Neural progenitor cell (in vitro differentiated cells): ENCODE results near the gene SMC4. TPM values are rescaled to one million over a fixed set of nuclear protein-coding genes. Genes with fewer than 3 reads are reported as not detected.

Source experiments
- DNase-seq: peaks from one replicate; pipeline ENCODE4 v3.0.0-alpha.2; 2016; ENCODE audit warnings: low spot score
- H2AFZ ChIP-seq: fragments of 200-600 bp; sonication (generic); replicated peaks from 2 replicates; pipeline ENCODE4 v1.6.1; 2016; ENCODE audit warnings: antibody characterized with exemption
- H3F3A ChIP-seq: fragments of 200-600 bp; sonication (generic); 2 replicates; pipeline ENCODE4 v1.6.1; 2016; ENCODE audit warnings: antibody characterized with exemption, low read depth
- H3K27ac ChIP-seq: fragments of 200-600 bp; sonication (generic); 2 replicates; pipeline ENCODE4 v1.5.1; 2016; ENCODE audit warnings: mild to moderate bottlenecking
- H3K27me3 ChIP-seq: fragments of 200-600 bp; sonication (generic); 2 replicates; pipeline ENCODE4 v1.6.1; 2016; ENCODE audit warnings: mild to moderate bottlenecking, moderate library complexity
- H3K36me3 ChIP-seq: fragments of 200-600 bp; sonication (generic); 2 replicates; pipeline ENCODE4 v1.5.1; 2016
- H3K4me1 ChIP-seq: fragments of 200-600 bp; sonication (generic); 2 replicates; pipeline ENCODE4 v1.6.1; 2016; ENCODE audit warnings: mixed run types
- H3K4me2 ChIP-seq: fragments of 200-600 bp; sonication (generic); 2 replicates; pipeline ENCODE4 v1.6.1; 2016
- H3K4me3 ChIP-seq: fragments of 200-600 bp; sonication (generic); 2 replicates; pipeline ENCODE4 v1.5.1; 2016
- H3K79me2 ChIP-seq: fragments of 200-600 bp; sonication (generic); 2 replicates; pipeline ENCODE4 v1.6.1; 2016; ENCODE audit warnings: low read depth
- H3K9ac ChIP-seq: fragments of 200-600 bp; sonication (generic); 2 replicates; pipeline ENCODE4 v1.6.1; 2016
- H3K9me3 ChIP-seq: fragments of 200-600 bp; sonication (generic); 2 replicates; pipeline ENCODE4 v1.5.1; 2016; ENCODE audit warnings: low read depth
- H4K20me1 ChIP-seq: fragments of 200-600 bp; sonication (generic); 2 replicates; pipeline ENCODE4 v1.6.1; 2016; ENCODE audit warnings: low read depth
- H3K27ac Mint-ChIP-seq: 3 replicates; pipeline ENCODE4 v1.8.0; 2021; ENCODE audit warnings: mixed read lengths
- H3K27me3 Mint-ChIP-seq: 2 replicates; pipeline ENCODE4 v1.8.0; 2022; ENCODE audit warnings: low read depth, mild to moderate bottlenecking, inconsistent platforms, moderate library complexity, mixed read lengths; ENCODE audit not compliant: insufficient read depth
- H3K36me3 Mint-ChIP-seq: 3 replicates; pipeline ENCODE4 v1.8.0; 2021; ENCODE audit warnings: mixed read lengths
- H3K4me1 Mint-ChIP-seq: 3 replicates; pipeline ENCODE4 v1.8.0; 2021; ENCODE audit warnings: mixed read lengths
- H3K4me3 Mint-ChIP-seq: 3 replicates; pipeline ENCODE4 v1.8.0; 2021; ENCODE audit warnings: mild to moderate bottlenecking, moderate library complexity, mixed read lengths
- H3K9me3 Mint-ChIP-seq: 3 replicates; pipeline ENCODE4 v1.8.0; 2020; ENCODE audit warnings: mixed read lengths
- EZH2 ChIP-seq: fragments of 200-600 bp; sonication (generic); IDR thresholded peaks from 2 replicates; pipeline ENCODE4 v1.6.1; 2017; ENCODE audit warnings: antibody characterized with exemption, mild to moderate bottlenecking, moderate library complexity
- EZH2phosphoT487 ChIP-seq: fragments of 200-600 bp; sonication (generic); IDR thresholded peaks from 2 replicates; pipeline ENCODE4 v1.6.1; 2017; ENCODE audit warnings: antibody characterized with exemption
- total RNA-seq: library from RNA; depleted of rRNA; stranded (reverse); fragments of >200 nt; gene quantifications from 2 replicates; pipeline ENCODE4 v1.2.3, GENCODE V29; 2015; ENCODE audit warnings: low replicate concordance
- TF ChIP-seq, protein P1 (sequence below): fragments of 200-600 bp; sonication (generic); IDR thresholded peaks from 2 replicates; pipeline ENCODE4 v1.5.1; 2017; ENCODE audit warnings: antibody characterized with exemption, mild to moderate bottlenecking

Gene SMC4
- total RNA-seq, 1 donor from 2014 or later = 382 TPM

- no peaks in the 10 kb centered on the region for H3K4me1 Mint-ChIP-seq
- H3K27me3 Mint-ChIP-seq = no peaks in the 10 kb centered on the region
- Histone ChIP-seq H3F3A (no peaks in the 10 kb centered on the region), H3K4me2 (no peak overlapping the region), H3K9me3 (no peaks in the 10 kb centered on the region), H3K4me1 (no peaks in the 10 kb centered on the region), H4K20me1 (no peaks in the 10 kb centered on the region), H3K9ac (no peak overlapping the region), H3K27me3 (no peaks in the 10 kb centered on the region), H3K4me3 (no peak overlapping the region), H3K36me3 (no peaks in the 10 kb centered on the region), H2AFZ (no peak overlapping the region), H3K79me2 (no peaks in the 10 kb centered on the region), H3K27ac (no peak overlapping the region)
- H3K36me3 Mint-ChIP-seq = no peaks in the 10 kb centered on the region
- no peak for TF ChIP-seq EZH2
- no peak for TF ChIP-seq EZH2phosphoT487
- TF ChIP-seq, protein P1, sequence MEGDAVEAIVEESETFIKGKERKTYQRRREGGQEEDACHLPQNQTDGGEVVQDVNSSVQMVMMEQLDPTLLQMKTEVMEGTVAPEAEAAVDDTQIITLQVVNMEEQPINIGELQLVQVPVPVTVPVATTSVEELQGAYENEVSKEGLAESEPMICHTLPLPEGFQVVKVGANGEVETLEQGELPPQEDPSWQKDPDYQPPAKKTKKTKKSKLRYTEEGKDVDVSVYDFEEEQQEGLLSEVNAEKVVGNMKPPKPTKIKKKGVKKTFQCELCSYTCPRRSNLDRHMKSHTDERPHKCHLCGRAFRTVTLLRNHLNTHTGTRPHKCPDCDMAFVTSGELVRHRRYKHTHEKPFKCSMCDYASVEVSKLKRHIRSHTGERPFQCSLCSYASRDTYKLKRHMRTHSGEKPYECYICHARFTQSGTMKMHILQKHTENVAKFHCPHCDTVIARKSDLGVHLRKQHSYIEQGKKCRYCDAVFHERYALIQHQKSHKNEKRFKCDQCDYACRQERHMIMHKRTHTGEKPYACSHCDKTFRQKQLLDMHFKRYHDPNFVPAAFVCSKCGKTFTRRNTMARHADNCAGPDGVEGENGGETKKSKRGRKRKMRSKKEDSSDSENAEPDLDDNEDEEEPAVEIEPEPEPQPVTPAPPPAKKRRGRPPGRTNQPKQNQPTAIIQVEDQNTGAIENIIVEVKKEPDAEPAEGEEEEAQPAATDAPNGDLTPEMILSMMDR = no peak
- H3K4me3 Mint-ChIP-seq = no peak overlapping the region
- peaks cover 21% of the 10 kb centered on the region for H3K9me3 Mint-ChIP-seq
- no peak for DNase-seq
- no peak overlapping the region for H3K27ac Mint-ChIP-seq
These were observed 74.5 kb downstream of the SMC4 start for GRCh38 chr3:160473978-160474377.

GRCh38 chr3:160474416-160474838, 75.0 kb downstream of the SMC4 start:
- H3K4me3 Mint-ChIP-seq = no peak overlapping the region
- H3K4me1 Mint-ChIP-seq = no peaks in the 10 kb centered on the region
- Histone ChIP-seq H3K4me3 (no peak overlapping the region), H3K27me3 (no peaks in the 10 kb centered on the region), H3K9ac (no peak overlapping the region), H3K4me2 (no peak overlapping the region), H3F3A (no peaks in the 10 kb centered on the region), H3K36me3 (no peaks in the 10 kb centered on the region), H3K4me1 (no peaks in the 10 kb centered on the region), H3K79me2 (no peaks in the 10 kb centered on the region), H2AFZ (no peak overlapping the region), H3K9me3 (no peaks in the 10 kb centered on the region), H3K27ac (no peak overlapping the region), H4K20me1 (no peaks in the 10 kb centered on the region)
- H3K27ac Mint-ChIP-seq = no peak overlapping the region
- DNase-seq = no peak
- no peaks in the 10 kb centered on the region for H3K27me3 Mint-ChIP-seq
- TF ChIP-seq, protein P1 = no peak
- TF ChIP-seq EZH2phosphoT487 = no peak
- no peak for TF ChIP-seq EZH2
- peaks cover 18% of the 10 kb centered on the region for H3K9me3 Mint-ChIP-seq
- H3K36me3 Mint-ChIP-seq = no peaks in the 10 kb centered on the region

GRCh38 chr3:160475153-160475552, 75.7 kb downstream of the SMC4 start:
- Histone ChIP-seq H3K27me3 (no peaks in the 10 kb centered on the region), H4K20me1 (no peaks in the 10 kb centered on the region), H3K36me3 (no peaks in the 10 kb centered on the region), H3K9ac (no peak overlapping the region), H3K27ac (no peak overlapping the region), H3K4me1 (no peaks in the 10 kb centered on the region), H3F3A (no peaks in the 10 kb centered on the region), H2AFZ (no peak overlapping the region), H3K79me2 (no peaks in the 10 kb centered on the region), H3K4me2 (no peak overlapping the region), H3K9me3 (no peaks in the 10 kb centered on the region), H3K4me3 (no peak overlapping the region)
- Mint-ChIP-seq H3K4me3 (no peak overlapping the region), H3K27me3 (no peaks in the 10 kb centered on the region), H3K36me3 (no peaks in the 10 kb centered on the region), H3K9me3 (peaks cover 11% of the 10 kb centered on the region), H3K27ac (no peak overlapping the region), H3K4me1 (no peaks in the 10 kb centered on the region)
- TF ChIP-seq EZH2phosphoT487 = no peak
- TF ChIP-seq, protein P1 = no peak
- no peak for TF ChIP-seq EZH2
- DNase-seq = no peak
